ENCODE results near the gene AIPL1.

GRCh38 chr17:6423931-6424330, 11.0 kb downstream of the AIPL1 start:
- TF ChIP-seq CTCF (IDR thresholded peaks at IDR 0.05) (no peak), EZH2 (IDR thresholded peaks at IDR 0.05; ENCODE audit: borderline replicate concordance, insufficient read depth, low read depth, low read length, poor library complexity, severe bottlenecking) (no peak)
